IMR-90 (cell line): ENCODE data around the gene PARG. TPM values are rescaled to one million over a fixed set of nuclear protein-coding genes. Genes with fewer than 3 reads are reported as not detected.
"Not testable (repeated sequence)": the region's sequence is repeated elsewhere in the genome, so short reads cannot be mapped to it uniquely, and the experiment has no call there.

ENCODE experiments used
- ATAC-seq: fragments of 200-7000 bp; cut with Tn5 transposase; 2 replicates; pipeline ENCODE4 v1.9.1; 2020; ENCODE audit warnings: low read depth, mild to moderate bottlenecking, moderate library complexity
- BruUV-seq: library from RNA; stranded (reverse); fragments of 400-500 nt; replicated peaks from 2 replicates; lab custom pipeline; 2021; lab: Mats Ljungman, UMichigan
- CTCF ChIA-PET: fragments of 300-600 bp; formaldehyde crosslinking; extraction: SDS; loops from one replicate; lab custom pipeline; 2021; ENCODE audit warnings: antibody characterized with exemption; lab: Yijun Ruan, JAX
- POLR2A ChIA-PET: fragments of 300-600 bp; sonication (Branson Sonifier 250); formaldehyde crosslinking; loops from one replicate; lab custom pipeline; 2022; ENCODE audit warnings: antibody characterized with exemption; ENCODE audit not compliant: unreplicated experiment; lab: Charles Lee
- DNase-seq: peaks from one replicate; pipeline ENCODE4 v3.0.0; 2013
- H2AFZ ChIP-seq: replicated peaks from 2 replicates; pipeline ENCODE3; 2013; ENCODE audit warnings: low read length, mild to moderate bottlenecking; ENCODE audit not compliant: poor library complexity
- H2AK5ac ChIP-seq: 2 replicates; pipeline ENCODE4 v1.6.1; 2013; ENCODE audit warnings: low read depth, low read length, inconsistent platforms
- H2AK9ac ChIP-seq: replicated peaks from 2 replicates; pipeline ENCODE3; 2013; ENCODE audit warnings: mild to moderate bottlenecking, low read depth, low read length, moderate library complexity; ENCODE audit not compliant: poor library complexity
- H2BK120ac ChIP-seq: 2 replicates; pipeline ENCODE4 v1.6.1; 2013; ENCODE audit warnings: low read depth, low read length, inconsistent platforms
- H2BK15ac ChIP-seq: 3 replicates; pipeline ENCODE4 v1.6.1; 2013; ENCODE audit warnings: low read depth, low read length, inconsistent platforms
- H2BK20ac ChIP-seq: 2 replicates; pipeline ENCODE4 v1.6.1; 2013; ENCODE audit warnings: low read depth, mild to moderate bottlenecking, inconsistent platforms, low read length, moderate library complexity
- H2BK5ac ChIP-seq: 2 replicates; pipeline ENCODE4 v1.6.1; 2013; ENCODE audit warnings: mild to moderate bottlenecking, low read depth, low read length, inconsistent platforms; ENCODE audit not compliant: poor library complexity, severe bottlenecking
- H3K14ac ChIP-seq: replicated peaks from 2 replicates; pipeline ENCODE4 v1.6.1; 2013; ENCODE audit warnings: low read depth, low read length, inconsistent platforms
- H3K18ac ChIP-seq: 2 replicates; pipeline ENCODE4 v1.6.1; 2013; ENCODE audit warnings: low read depth, low read length, control low read depth
- H3K23ac ChIP-seq: 2 replicates; pipeline ENCODE4 v1.6.1; 2013; ENCODE audit warnings: low read depth, low read length, inconsistent platforms
- H3K27ac ChIP-seq: 2 replicates; pipeline ENCODE4 v1.5.1; 2013; ENCODE audit warnings: mild to moderate bottlenecking, control low read depth, low read length; ENCODE audit not compliant: insufficient read depth
- H3K27me3 ChIP-seq: 2 replicates; pipeline ENCODE4 v1.6.1; 2013; ENCODE audit warnings: low read length; ENCODE audit not compliant: control insufficient read depth, insufficient read depth
- H3K36me3 ChIP-seq: 2 replicates; pipeline ENCODE4 v1.6.1; 2013; ENCODE audit warnings: low read length, mixed read lengths; ENCODE audit not compliant: control insufficient read depth, insufficient read depth
- H3K4ac ChIP-seq: 2 replicates; pipeline ENCODE4 v1.6.1; 2013; ENCODE audit warnings: low read depth, low read length, inconsistent platforms
- H3K4me1 ChIP-seq: 2 replicates; pipeline ENCODE4 v1.6.1; 2013; ENCODE audit warnings: low read length, mixed read lengths; ENCODE audit not compliant: control insufficient read depth, insufficient read depth
- H3K4me2 ChIP-seq: 2 replicates; pipeline ENCODE4 v1.6.1; 2013; ENCODE audit warnings: low read depth, mild to moderate bottlenecking, control low read depth, low read length, moderate library complexity
- H3K4me3 ChIP-seq: 2 replicates; pipeline ENCODE4 v1.5.1; 2013; ENCODE audit warnings: low read depth, mild to moderate bottlenecking, control low read depth, low read length, moderate library complexity; ENCODE audit not compliant: insufficient read depth
- H3K56ac ChIP-seq: 2 replicates; pipeline ENCODE4 v1.6.1; 2013; ENCODE audit warnings: low read length, inconsistent platforms; ENCODE audit not compliant: insufficient read depth; ENCODE audit errors: extremely low read depth
- H3K79me1 ChIP-seq, 2 experiments: 2 replicates each; pipeline ENCODE4 v1.6.1; 2013; ENCODE audit warnings: low read length in 2 of 2, inconsistent platforms in 1 of 2, low read depth in 1 of 2
- H3K9ac ChIP-seq: 2 replicates; pipeline ENCODE4 v1.6.1; 2013; ENCODE audit warnings: low read depth, low read length, control low read depth
- H3K9me1 ChIP-seq: 2 replicates; pipeline ENCODE4 v1.6.1; 2013; ENCODE audit warnings: low read length, inconsistent platforms; ENCODE audit not compliant: insufficient read depth
- H3K9me3 ChIP-seq: 2 replicates; pipeline ENCODE4 v1.6.1; 2013; ENCODE audit warnings: low read length; ENCODE audit not compliant: control insufficient read depth, insufficient read depth
- H4K20me1 ChIP-seq: 2 replicates; pipeline ENCODE4 v1.6.1; 2013; ENCODE audit warnings: low read length, inconsistent platforms; ENCODE audit not compliant: insufficient read depth
- H4K5ac ChIP-seq: 2 replicates; pipeline ENCODE4 v1.6.1; 2013; ENCODE audit warnings: mild to moderate bottlenecking, low read depth, low read length, control low read depth
- H4K8ac ChIP-seq, 2 experiments: 2 replicates each; pipeline ENCODE4 v1.6.1; 2013; ENCODE audit warnings: low read depth in 2 of 2, low read length in 2 of 2, control low read depth in 1 of 2, inconsistent platforms in 1 of 2
- H4K91ac ChIP-seq: 2 replicates; pipeline ENCODE4 v1.6.1; 2013; ENCODE audit warnings: low read depth, low read length, inconsistent platforms; ENCODE audit not compliant: insufficient read depth
- WGBS, 2 experiments: methylation state at CpG; one replicate each; pipeline versions ENCODE4 v1.1.5 to v1.1.7; 2013; ENCODE audit warnings: missing lambda C conversion rate in 2 of 2; ENCODE audit not compliant: insufficient read length in 1 of 2; ENCODE audit errors: extremely low coverage in 2 of 2; 5-methylcytosine and 5-hydroxymethylcytosine counted together
- dilution Hi-C: fragments of 300-500 bp; cut with HindIII; formaldehyde crosslinking; loops from one replicate; pipeline ENCODE4 v1.14.3; 2018; ENCODE audit warnings: low sequenced_read_pairs; ENCODE audit not compliant: unreplicated experiment
- in situ Hi-C: fragments of 300-500 bp; cut with MboI; formaldehyde crosslinking; loops from 3 replicates; pipeline ENCODE4 v1.14.3; 2019; ENCODE audit warnings: low sequenced_read_pairs, inconsistent platforms, mixed read lengths
- intact Hi-C: fragments of 100-400 bp; cut with micrococcal nuclease; formaldehyde crosslinking; loops from 2 replicates; pipeline ENCODE4 v1.10.0; 2022
- polyA plus RNA-seq, 3 experiments: library from polyadenylated mRNA; depleted of rRNA; stranded (reverse); fragments of >200 nt; gene quantifications; 2 replicates each; pipeline ENCODE4 v1.2.3, GENCODE V29; 2012; ENCODE audit warnings: low replicate concordance in 1 of 3
- total RNA-seq: library from RNA; depleted of rRNA; stranded (reverse); fragments of >200 nt; gene quantifications from 2 replicates; pipeline ENCODE4 v1.2.3, GENCODE V29; 2012

The PARG gene
- total and polyA plus RNA-seq, 2 of the 4 experiments (the other 2 are of a cell fraction): 8.6 to 24.4 TPM

GRCh38 chr10:49883852-49884251, 58.0 kb downstream of the PARG start:
- H3K4me1 ChIP-seq, POLR2A ChIA-PET, DNase-seq, H2BK5ac ChIP-seq, H3K4me3 ChIP-seq, H2BK120ac ChIP-seq, H4K91ac ChIP-seq, H2AK9ac ChIP-seq, H4K5ac ChIP-seq, H3K36me3 ChIP-seq, H3K18ac ChIP-seq, in situ Hi-C loops, intact Hi-C loops, H2BK20ac ChIP-seq, H3K4me2 ChIP-seq, H2AK5ac ChIP-seq, H3K23ac ChIP-seq, ATAC-seq, H2BK15ac ChIP-seq, H3K9me1 ChIP-seq, H3K9ac ChIP-seq, H4K8ac ChIP-seq, H3K4ac ChIP-seq, H3K27me3 ChIP-seq, H3K14ac ChIP-seq, H3K9me3 ChIP-seq, H2AFZ ChIP-seq, H3K56ac ChIP-seq, BruUV-seq, H3K79me1 ChIP-seq, H3K27ac ChIP-seq, H4K20me1 ChIP-seq, dilution Hi-C loops, CTCF ChIA-PET: not testable (repeated sequence)
- no CpG with 5 or more reads among the region's 3 CpGs for WGBS, 2 experiments

GRCh38 chr10:49882327-49882726, 59.5 kb downstream of the PARG start:
- H3K23ac ChIP-seq, H3K36me3 ChIP-seq, H4K91ac ChIP-seq, H3K4me1 ChIP-seq, H3K79me1 ChIP-seq, H3K9me1 ChIP-seq, H3K27ac ChIP-seq, H3K9ac ChIP-seq, H2AK9ac ChIP-seq, BruUV-seq, H3K4me2 ChIP-seq, H3K14ac ChIP-seq, H2BK20ac ChIP-seq, H3K4me3 ChIP-seq, H3K4ac ChIP-seq, H2AK5ac ChIP-seq, ATAC-seq, H3K9me3 ChIP-seq, intact Hi-C loops, H3K56ac ChIP-seq, H2BK120ac ChIP-seq, H2BK5ac ChIP-seq, DNase-seq, CTCF ChIA-PET, H2BK15ac ChIP-seq, H4K20me1 ChIP-seq, H3K27me3 ChIP-seq, in situ Hi-C loops, H4K8ac ChIP-seq, H3K18ac ChIP-seq, H4K5ac ChIP-seq, H2AFZ ChIP-seq, POLR2A ChIA-PET, dilution Hi-C loops: not testable (repeated sequence)
- no CpG with 5 or more reads among the region's 3 CpGs for WGBS, 2 experiments
